K562 (cell line): ENCODE data around the gene AP5Z1. TPM values are rescaled to one million over a fixed set of nuclear protein-coding genes. Genes with fewer than 3 reads are reported as not detected.

Source experiments
- CCNT2 ChIP-seq: IDR thresholded peaks from 2 replicates; pipeline ENCODE4 v1.6.1; 2011; ENCODE audit warnings: borderline replicate concordance, low read depth, mild to moderate bottlenecking, moderate library complexity, mixed read lengths, low read length; ENCODE audit not compliant: insufficient read length; ENCODE audit errors: extremely low read depth
- CREM ChIP-seq: IDR thresholded peaks from 2 replicates; pipeline ENCODE4 v1.6.1; 2014; ENCODE audit warnings: antibody characterized with exemption, low read depth
- CTCFL ChIP-seq: IDR thresholded peaks from 2 replicates; pipeline ENCODE4 v1.6.1; 2011; ENCODE audit warnings: borderline replicate concordance, low read depth, mild to moderate bottlenecking, moderate library complexity, low read length; ENCODE audit not compliant: insufficient read depth, poor library complexity, severe bottlenecking
- DLX4 ChIP-seq: fragments of 250-450 bp; sonication (Bioruptor Pico); IDR thresholded peaks from 2 replicates; pipeline ENCODE4 v1.6.1; 2021; ENCODE audit warnings: mild to moderate bottlenecking
- HMGN3 ChIP-seq: IDR thresholded peaks from 2 replicates; pipeline ENCODE4 v1.6.1; 2011; ENCODE audit warnings: borderline replicate concordance, low read depth, mild to moderate bottlenecking, mixed read lengths, low read length; ENCODE audit not compliant: insufficient read length; ENCODE audit errors: extremely low read depth
- JUN ChIP-seq, 2 experiments: sonication (generic) in 1 of 2; formaldehyde crosslinking in 1 of 2; IDR thresholded peaks; 2 replicates each; pipeline versions ENCODE4 v1.6.1 to v1.8.0; 2012 to 2022; ENCODE audit warnings: borderline replicate concordance in 2 of 2, mild to moderate bottlenecking in 2 of 2, improper control_type of control experiment in 1 of 2, low read depth in 1 of 2, low read length in 1 of 2, missing genetic modification reagents in 1 of 2
- NR3C1 ChIP-seq: sonication (generic); formaldehyde crosslinking; IDR thresholded peaks from 2 replicates; pipeline ENCODE4 v1.8.1; 2022; ENCODE audit warnings: missing genetic modification reagents
- PCBP1 ChIP-seq: fragments of 200-400 bp; formaldehyde crosslinking; IDR thresholded peaks from 2 replicates; pipeline ENCODE4 v1.6.1; 2018; ENCODE audit warnings: mild to moderate bottlenecking, low read depth, low read length; ENCODE audit not compliant: poor library complexity, severe bottlenecking
- PHF8 ChIP-seq: fragments of 200-600 bp; sonication (generic); IDR thresholded peaks from 2 replicates; pipeline ENCODE4 v1.6.1; 2012; ENCODE audit warnings: mixed run types, mild to moderate bottlenecking, inconsistent platforms, low read length, moderate library complexity, borderline replicate concordance
- POLR2H ChIP-seq: IDR thresholded peaks from 2 replicates; pipeline ENCODE4 v1.6.1; 2016; ENCODE audit warnings: missing genetic modification characterization, low read depth, mild to moderate bottlenecking, control low read depth, missing compliant biosample characterization, moderate library complexity
- RFX5 ChIP-seq: IDR thresholded peaks from 2 replicates; pipeline ENCODE4 v1.6.1; 2011; ENCODE audit warnings: low read depth, mild to moderate bottlenecking, improper control_type of control experiment, low read length
- SIN3A ChIP-seq, 2 experiments: fragments of 150-350 bp in 1 of 2; IDR thresholded peaks; 2 replicates each; pipeline ENCODE4 v1.6.1; 2011 to 2016; ENCODE audit warnings: borderline replicate concordance in 2 of 2, low read depth in 2 of 2, low read length in 2 of 2, mild to moderate bottlenecking in 2 of 2, moderate library complexity in 2 of 2; ENCODE audit not compliant: control insufficient read depth in 1 of 2
- TAF9B ChIP-seq: fragments of 450-650 bp; IDR thresholded peaks from 2 replicates; pipeline ENCODE4 v1.6.1; 2018; ENCODE audit warnings: mild to moderate bottlenecking; ENCODE audit not compliant: partially characterized antibody
- TBP ChIP-seq: optimal IDR thresholded peaks from 2 replicates; pipeline ENCODE3; 2011; ENCODE audit warnings: low read depth, low read length, improper control_type of control experiment
- ZNF740 ChIP-seq, 3 experiments: fragments of 200-800 bp in 1 of 3; sonication (Bioruptor generic) in 1 of 3; sonication (generic) in 1 of 3; formaldehyde crosslinking in 1 of 3; IDR thresholded peaks; 2 replicates each; pipeline versions ENCODE4 v1.6.1 to v1.8.0; 2016 to 2022; ENCODE audit warnings: mild to moderate bottlenecking in 2 of 3, missing compliant biosample characterization in 2 of 3, missing genetic modification characterization in 2 of 3, missing genetic modification reagents in 1 of 3
- polyA plus RNA-seq, 8 experiments: library from polyadenylated mRNA; depleted of rRNA in 4 of 8; stranded (reverse) in 5 of 8; unstranded in 3 of 8; fragments of >200 nt; fragmentation: Nextera tagmentation in 2 of 8; fragmentation: Illumina TruSeq in 1 of 8; extraction: Ambion mirVana in 2 of 8; extraction: Trizol in 1 of 8; gene quantifications; 2 replicates each; pipeline versions ENCODE4 v1.2.1 to v1.2.3, GENCODE V29; 2011 to 2014; ENCODE audit warnings: inconsistent platforms in 1 of 8, missing spikeins in 1 of 8
- total RNA-seq, 7 experiments: library from RNA; depleted of rRNA in 6 of 7; stranded (reverse); fragments of >200 nt in 6 of 7; fragmentation: Illumina TruSeq in 2 of 7; extraction: Trizol in 2 of 7; gene quantifications; 2 replicates each; pipeline versions ENCODE4 v1.2.1 to v1.2.3, GENCODE V29; 2011 to 2021; ENCODE audit warnings: low replicate concordance in 1 of 7
- TF ChIP-seq, protein P1 (sequence below): sonication (generic); formaldehyde crosslinking; IDR thresholded peaks from 2 replicates; pipeline ENCODE4 v1.8.0; 2022; ENCODE audit warnings: mild to moderate bottlenecking, missing genetic modification reagents
- TF ChIP-seq, protein P2 (sequence below): sonication (generic); formaldehyde crosslinking; IDR thresholded peaks from 2 replicates; pipeline ENCODE4 v1.8.1; 2022; ENCODE audit warnings: missing genetic modification reagents
- TF ChIP-seq, protein P3 (sequence below): fragments of 450-650 bp; IDR thresholded peaks from 2 replicates; pipeline ENCODE4 v1.6.1; 2014; ENCODE audit warnings: low read depth, mild to moderate bottlenecking, moderate library complexity, borderline replicate concordance

The AP5Z1 gene
- total and polyA plus RNA-seq, 9 of the 15 experiments (the other 6 are each of a cell fraction or from before 2014, with no cell fraction given): 0.06 to 31.1 (median 6.4) TPM

- TF ChIP-seq PCBP1 (peak; percentile 91), CREM (peak; percentile 96), POLR2H (tag) (peak; percentile 85), ZNF740 (CRISPR knock-in tag; IDR thresholded peaks at IDR 0.05) (no peak), ZNF740 (tag; IDR thresholded peaks at IDR 0.05) (no peak), SIN3A (IDR thresholded peaks at IDR 0.05; ENCODE audit: borderline replicate concordance in 2 of 2, control insufficient read depth in 1 of 2, low read depth in 2 of 2, low read length in 2 of 2) (peak; percentile 96 to 99), DLX4 (CRISPR knock-in tag) (no peak), PHF8 (peak; percentile 99), RFX5 (no peak), HMGN3 (peak; percentile 84), CCNT2 (peak; percentile 84), TAF9B (peak; percentile 85), TBP (peak; percentile 60), NR3C1 (no peak), CTCFL (peak; percentile 54), JUN (IDR thresholded peaks at IDR 0.05; ENCODE audit: borderline replicate concordance, low read depth, low read length) (peak; percentile 72; the same call in 1 of the 2 replicates), JUN (CRISPR knock-in tag; IDR thresholded peaks at IDR 0.05; ENCODE audit: borderline replicate concordance) (no peak; the same call in 1 of the 2 replicates)
- TF ChIP-seq, protein P1, sequence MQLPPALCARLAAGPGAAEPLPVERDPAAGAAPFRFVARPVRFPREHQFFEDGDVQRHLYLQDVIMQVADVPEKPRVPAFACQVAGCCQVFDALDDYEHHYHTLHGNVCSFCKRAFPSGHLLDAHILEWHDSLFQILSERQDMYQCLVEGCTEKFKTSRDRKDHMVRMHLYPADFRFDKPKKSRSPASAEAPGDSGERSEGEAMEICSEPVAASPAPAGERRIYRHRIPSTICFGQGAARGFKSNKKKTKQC (CRISPR knock-in tag): no peak
- TF ChIP-seq, protein P2, sequence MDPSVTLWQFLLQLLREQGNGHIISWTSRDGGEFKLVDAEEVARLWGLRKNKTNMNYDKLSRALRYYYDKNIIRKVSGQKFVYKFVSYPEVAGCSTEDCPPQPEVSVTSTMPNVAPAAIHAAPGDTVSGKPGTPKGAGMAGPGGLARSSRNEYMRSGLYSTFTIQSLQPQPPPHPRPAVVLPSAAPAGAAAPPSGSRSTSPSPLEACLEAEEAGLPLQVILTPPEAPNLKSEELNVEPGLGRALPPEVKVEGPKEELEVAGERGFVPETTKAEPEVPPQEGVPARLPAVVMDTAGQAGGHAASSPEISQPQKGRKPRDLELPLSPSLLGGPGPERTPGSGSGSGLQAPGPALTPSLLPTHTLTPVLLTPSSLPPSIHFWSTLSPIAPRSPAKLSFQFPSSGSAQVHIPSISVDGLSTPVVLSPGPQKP (CRISPR knock-in tag): no peak
- TF ChIP-seq, protein P3, sequence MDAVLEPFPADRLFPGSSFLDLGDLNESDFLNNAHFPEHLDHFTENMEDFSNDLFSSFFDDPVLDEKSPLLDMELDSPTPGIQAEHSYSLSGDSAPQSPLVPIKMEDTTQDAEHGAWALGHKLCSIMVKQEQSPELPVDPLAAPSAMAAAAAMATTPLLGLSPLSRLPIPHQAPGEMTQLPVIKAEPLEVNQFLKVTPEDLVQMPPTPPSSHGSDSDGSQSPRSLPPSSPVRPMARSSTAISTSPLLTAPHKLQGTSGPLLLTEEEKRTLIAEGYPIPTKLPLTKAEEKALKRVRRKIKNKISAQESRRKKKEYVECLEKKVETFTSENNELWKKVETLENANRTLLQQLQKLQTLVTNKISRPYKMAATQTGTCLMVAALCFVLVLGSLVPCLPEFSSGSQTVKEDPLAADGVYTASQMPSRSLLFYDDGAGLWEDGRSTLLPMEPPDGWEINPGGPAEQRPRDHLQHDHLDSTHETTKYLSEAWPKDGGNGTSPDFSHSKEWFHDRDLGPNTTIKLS: peak; percentile 98
These were observed at the start of gene AP5Z1 (continued) for GRCh38 chr7:4775250-4775847.
